Stimulated activated CD4-positive, alpha-beta T cell treated with anti-CD3 and anti-CD28 coated beads, Interleukin-15, amount 100 ng/mL, for 48 hours (primary cell): Measurements from ENCODE around the gene EXT2.

ENCODE experiments used
- DNase-seq, 2 donors: peaks; one replicate each; pipeline ENCODE4 v3.0.0-alpha.2; 2020; ENCODE audit warnings: low read depth in 2 of 2

EXT2 gene

GRCh38 chr11:44133335-44133946 lies 38.0 kb downstream of the EXT2 start:
- DNase-seq: no peak

DNA sequence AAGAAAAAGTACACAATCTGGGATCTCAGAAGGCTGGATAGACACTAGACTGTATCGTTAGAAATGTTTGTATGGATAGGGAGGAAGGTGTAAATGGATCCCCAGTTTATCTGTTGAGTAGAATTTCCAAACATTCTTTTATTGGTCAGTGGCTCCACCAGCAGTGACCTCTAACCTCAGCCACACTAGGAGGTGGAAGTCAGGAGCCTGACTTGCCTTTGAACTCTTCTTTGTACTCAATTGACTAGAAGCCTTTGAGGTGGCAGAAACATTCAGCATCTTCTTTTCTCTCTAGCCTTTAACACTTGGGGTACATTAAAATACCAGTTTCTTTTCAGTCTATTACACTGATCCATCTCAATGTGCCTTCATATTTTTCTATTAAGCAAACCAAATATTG lies 39.1 kb downstream of the EXT2 start:
- DNase-seq: no peak

- no peak for DNase-seq
Observed at GRCh38 chr11:44136176-44136945, 40.9 kb downstream of the EXT2 start.

- no peak for DNase-seq
Observed at GRCh38 chr11:44137057-44137456, 41.6 kb downstream of the EXT2 start.

DNA sequence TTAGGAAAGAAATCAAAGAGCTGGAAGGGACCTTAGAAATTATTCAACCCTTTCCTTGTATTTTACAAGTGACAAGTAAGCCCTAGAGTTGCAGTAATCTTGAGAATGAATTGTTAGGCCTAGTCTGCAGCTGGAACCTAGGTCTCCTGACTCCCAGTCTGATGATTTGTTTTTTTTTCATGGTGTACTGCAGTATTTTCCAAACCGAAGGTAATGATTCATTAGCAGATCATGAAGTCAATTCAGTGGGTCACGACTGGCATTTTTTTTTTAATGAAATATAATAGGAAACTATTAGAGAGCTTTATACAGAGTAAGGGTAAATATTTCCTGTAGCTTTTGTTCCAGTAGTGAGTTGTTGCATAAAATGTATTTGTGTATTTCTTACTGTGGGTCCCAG lies 42.8 kb downstream of the EXT2 start:
- DNase-seq: no peak

DNA sequence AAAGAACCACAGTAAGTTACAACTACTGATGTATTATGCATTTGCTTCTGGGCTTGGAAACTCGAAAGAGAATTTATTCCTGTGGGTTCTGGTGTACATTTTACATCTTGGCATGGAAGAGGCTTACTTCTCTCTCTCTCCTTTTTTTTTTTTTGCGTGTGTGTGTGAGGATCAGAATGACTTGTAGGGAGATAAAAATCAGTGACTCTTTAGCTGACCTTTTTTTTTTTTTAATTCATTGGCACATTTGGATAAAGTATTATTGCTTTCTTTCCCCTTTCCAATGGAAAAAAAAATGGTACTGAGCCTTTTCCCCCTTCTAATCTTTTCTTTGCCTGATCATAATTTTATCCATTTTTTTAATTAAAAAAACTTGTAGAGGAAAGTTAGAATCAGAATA lies 43.5 kb downstream of the EXT2 start:
- DNase-seq: no peak

DNA sequence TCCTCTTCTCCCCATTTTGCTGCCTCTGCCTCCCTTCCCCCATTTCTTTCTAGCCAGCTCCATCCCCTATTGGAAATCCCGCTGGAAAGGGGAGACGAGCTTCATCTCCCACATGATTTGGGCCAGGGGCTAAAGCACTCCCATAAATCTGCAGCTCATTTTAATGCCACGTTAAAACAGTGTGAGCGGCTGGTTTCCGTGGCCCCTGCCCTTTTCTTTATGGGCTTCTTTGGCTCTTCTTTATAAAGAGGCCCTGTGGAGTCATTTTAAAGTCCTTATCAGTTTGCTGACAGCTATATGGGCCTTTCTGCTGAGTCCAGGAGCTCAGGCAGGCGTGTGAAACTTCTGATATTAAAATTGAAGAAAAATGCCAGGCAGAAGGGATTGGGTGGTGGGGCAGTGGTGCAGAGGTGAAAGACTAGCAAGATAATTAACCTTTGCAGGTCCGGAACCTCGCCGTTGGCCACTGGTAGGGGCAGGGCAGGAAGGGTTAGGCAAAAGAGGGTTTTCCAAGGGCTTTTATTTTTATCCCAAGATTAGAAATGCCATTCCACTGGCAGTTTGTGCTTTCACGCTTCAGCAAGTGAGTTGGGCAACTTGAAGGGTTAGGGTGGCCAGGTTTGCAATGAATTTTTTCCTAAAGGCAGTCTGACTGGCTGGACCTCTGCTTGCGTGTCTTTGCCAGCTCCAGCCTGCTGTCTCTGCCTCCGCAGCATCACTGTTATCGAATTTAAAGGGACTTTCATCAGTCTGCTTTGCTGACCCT lies 44.3 kb downstream of the EXT2 start:
- no peak for DNase-seq

DNA sequence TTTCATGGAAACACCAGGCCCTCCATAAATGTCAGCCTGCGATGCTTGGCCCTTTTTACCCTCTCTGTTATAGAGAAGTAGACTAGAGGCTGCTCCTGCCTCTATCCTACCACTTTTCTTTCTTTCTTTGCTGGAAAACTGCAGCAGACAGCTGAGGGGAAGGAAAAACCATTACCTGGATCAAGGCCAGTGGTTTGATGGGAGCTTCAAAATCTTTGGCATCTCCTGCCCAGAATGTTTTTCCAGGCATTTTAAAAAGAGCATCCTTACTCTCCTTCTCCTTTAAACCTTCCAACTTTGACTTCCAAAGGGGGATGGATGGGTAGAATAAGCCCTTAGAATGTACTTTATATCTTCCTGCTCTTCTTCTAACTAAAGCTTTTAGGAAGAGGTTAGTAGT lies 44.9 kb downstream of the EXT2 start:
- DNase-seq: no peak

DNA sequence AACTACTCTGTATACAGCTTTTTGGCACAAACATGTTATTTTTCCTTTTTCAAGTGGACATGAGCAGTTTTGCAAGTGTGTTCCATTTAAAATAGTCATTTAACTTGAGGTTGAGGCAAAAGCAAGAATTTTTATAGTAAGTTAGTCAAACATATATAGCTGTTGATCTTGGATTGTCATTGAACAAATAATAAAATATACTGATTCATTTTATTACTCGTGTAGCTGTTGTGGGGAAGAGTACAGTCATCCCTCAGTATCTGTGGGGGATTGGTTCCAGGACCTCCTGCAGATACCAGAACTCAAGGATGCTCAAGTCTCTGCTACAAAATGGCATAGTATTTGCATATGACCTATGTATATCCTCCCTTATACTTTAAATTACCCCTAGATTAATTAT lies 45.3 kb downstream of the EXT2 start:
- no peak for DNase-seq

DNA sequence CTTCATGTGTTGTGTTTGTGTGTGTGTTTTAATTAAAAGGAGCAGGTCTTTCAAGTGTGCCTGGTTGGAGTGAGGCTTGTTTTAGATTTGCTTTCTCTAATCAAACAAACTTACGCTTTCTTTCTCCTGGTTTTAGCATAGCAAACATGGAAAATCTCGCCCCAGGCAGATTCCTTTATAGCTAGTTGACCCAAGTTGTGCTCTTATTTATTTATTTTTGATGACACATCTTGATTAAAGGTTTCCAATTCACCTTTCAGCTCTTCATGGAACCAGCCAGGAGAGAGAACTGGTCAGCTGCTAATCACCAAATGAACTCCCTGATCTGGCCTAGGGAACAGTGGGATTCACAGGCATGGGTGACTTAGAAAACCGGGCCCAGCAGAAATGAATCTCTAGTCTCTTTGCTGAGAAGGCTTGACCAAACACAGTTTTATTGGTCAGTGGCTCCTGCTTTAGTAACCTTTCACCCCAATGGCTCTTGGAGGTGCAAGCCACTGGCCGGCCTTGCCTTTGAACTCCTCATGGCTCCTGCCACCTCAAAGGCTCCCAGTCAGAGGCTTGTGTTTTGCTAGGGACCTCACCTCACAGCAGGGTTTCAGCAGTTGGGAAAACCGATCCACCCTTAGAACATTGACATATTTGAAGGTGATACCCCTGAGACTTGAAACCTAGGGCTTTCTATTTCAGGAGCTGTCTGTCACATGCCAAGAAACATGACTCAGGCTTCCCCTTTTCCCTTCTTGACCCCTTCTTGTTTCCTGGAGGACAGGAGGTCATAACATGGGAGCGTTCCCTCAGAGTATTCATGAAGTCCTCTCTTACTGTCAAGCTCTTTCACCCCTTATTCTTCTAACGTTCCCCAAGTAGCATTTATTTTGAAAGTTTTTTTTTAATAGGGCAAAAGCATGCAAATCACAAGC lies 48.8 kb downstream of the EXT2 start:
- DNase-seq: no peak

DNA sequence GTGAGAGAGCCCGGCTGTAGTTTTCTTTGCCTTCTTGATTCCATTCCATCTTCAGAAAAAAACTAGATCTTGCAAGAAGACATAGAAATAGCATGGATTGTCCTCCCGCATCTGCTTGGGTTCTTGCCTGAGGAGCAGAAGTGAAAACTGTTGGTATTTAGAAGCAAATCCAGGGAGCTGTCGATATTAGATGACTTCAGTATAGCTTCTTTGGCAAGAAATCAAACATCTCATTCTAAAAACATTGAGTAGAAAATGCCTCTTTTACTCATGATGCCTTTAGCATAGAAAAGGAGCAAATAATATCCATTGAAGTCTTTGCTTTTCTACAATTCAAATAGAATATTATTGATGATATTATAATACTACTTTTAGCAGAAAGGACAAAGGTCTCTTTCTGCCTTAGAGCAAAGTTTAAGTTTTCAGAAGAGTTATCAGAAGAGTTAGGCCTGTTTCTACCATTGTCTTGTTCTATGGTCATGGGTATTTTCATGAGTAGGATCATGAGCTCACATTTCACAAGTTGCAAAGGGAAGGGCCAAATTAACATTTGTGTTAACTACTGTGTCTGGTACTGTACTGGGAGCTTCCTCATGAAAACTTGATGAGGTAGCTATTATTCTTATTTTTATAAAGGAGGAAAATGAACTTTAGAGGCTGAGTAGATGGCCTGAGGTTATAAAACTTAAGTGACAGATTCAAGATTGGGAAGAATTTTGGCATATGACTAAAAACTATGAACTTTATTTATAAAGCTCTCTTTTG lies 49.7 kb downstream of the EXT2 start:
- no peak for DNase-seq

DNA sequence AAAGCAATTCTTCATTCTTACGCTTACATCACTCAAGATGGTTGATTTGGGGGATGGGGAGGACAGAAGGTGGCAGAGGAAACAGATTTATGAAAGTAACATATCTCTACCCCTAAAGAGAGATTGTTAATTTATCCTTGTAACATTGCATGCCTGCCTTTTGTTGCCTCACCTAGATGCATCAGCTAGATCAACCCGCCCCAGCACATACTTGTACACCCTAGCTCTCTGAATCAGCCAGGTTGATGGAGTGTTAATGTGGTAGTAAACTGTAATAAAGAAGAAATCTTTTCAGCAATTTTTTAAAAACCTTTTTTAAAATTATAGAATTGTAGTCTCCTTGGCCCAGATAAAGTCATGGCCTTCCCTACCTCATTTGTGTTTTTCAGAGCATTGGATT lies 51.5 kb downstream of the EXT2 start:
- no peak for DNase-seq

DNA sequence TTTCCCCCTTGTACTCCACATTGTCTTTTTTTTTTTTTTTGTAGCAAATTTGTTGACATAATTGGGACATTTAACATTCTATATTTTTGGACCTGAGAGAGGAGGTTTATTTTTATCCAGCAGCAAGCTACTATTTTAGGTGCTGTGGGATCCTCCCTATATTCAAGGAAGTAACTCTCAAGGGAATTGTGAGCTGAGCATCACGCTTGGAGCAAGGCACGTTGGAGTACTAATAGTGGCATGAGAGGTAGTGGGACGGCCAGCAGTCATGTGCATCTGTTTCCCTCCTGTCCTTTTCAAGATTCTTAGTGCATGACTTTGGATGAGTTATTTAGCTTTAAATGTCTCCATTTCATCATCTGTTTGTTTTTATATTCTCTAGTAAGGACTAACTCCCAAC lies 52.3 kb downstream of the EXT2 start:
- no peak for DNase-seq

DNA sequence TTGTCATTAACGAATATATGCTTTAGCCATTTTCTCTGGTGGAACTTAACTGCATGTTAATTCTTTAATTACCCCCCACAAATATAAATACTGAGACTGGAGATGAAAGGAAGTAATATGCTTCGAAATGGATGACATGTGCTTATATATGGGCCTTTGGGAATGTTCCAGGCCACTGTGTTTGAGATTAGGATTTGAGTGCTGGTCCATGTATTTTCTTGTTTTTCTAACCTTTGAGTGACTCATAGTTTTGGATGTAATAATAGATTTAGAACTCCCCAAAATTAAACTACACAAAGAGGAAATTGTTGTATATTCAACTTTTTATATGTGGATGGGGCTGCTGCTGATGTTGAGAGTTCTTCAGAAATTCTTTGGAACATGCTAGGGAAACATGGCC lies 54.2 kb downstream of the EXT2 start:
- DNase-seq: no peak

GRCh38 chr11:44150401-44150800 lies 54.9 kb downstream of the EXT2 start:
- DNase-seq: no peak

DNA sequence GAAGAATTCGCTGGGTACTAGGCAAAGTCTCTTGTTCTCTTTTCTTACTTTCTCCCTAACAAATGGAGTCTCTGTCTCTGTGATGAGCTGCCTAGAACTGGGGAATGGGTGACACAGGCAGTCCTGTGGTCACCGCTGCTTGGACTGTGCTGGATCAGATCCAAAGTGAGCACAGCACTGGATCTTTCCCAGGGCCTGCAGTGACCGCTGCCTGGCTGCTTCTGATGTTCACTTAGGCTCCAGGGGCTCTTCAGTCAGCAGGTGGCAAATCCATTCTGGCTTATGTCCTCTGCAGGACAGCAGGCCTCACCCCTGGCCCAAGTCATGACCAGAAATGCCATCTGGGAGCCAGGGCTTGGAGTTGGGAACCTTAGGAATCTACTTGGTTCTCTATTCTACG lies 61.5 kb downstream of the EXT2 start:
- DNase-seq: no peak

DNA sequence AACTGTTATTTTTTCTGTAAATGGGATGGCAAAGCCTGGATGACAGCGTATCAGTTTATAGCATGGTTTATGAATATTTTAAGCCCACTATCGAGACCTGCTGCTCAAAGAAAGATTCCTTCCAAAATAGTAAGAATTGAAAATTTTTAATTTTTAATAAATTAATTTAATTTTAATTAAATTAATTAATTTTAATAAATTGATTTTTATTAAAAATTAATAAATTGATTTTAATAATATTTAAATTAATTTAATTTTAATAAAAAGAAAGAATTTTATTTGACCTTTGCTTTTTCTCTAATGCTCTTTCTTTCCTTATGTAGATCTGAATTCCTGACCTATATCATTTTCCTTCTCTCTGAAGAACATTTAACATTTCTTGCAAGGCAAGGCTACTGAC lies 62.9 kb downstream of the EXT2 start:
- no peak for DNase-seq

DNA sequence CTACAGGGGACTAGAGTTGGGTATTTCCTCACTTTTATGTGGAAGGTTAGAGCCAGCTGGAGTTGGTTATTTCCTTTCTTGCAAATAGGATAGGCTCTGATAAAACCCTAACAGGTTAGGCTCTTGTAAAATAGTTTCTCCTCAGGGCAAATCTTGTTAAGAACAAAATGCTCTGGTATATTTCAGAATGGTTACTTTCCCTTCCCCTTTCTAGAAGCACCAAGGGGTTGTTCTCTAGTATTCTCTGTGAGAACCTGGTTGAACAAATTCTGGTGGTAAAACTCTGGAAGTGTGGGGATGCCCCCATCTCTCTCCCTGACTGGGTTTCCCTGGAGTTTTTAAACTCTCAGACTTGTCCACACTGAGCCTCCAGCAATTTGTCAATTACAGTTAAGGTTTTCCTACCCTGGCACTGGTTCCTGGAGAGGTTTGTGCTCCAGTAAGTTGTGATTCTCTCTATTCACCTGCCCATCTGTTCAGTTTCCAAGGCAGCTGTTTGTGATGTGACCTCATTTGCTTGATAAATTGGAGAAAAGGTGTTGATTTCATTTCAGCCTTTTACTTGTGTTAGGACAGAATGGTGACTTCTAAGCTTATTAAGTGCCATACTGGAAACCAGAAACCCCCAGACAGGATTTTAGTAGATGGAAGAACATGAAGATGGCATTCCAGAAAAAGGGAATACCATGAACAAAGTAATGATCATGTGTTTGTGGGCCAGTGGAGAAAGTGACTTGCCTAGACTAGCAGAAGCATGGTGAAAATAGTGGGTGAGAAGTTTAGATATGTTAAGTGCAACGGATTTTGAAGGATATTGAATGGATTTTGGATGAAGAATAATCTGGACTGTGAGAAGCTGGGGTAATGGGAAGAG lies 64.6 kb downstream of the EXT2 start:
- DNase-seq: no peak

DNA sequence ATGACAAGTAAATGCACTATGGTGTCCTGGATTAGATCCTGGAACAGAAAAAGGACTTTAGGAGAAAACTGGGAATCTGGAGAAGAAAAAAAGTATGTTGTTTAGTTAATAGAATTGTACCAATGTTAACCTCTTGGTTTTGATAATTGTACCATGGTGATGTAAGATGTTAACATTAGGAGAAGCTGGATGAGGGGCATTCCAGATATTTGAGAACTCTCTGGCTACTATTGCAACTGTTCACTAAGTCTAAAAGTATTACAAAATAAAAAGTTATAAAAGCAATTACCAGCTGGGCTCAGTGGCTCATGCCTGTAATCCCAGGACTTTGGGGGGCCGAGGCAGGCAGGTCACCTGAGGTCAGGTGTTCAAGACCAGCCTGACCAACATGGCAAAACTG lies 66.5 kb downstream of the EXT2 start:
- DNase-seq: no peak

DNA sequence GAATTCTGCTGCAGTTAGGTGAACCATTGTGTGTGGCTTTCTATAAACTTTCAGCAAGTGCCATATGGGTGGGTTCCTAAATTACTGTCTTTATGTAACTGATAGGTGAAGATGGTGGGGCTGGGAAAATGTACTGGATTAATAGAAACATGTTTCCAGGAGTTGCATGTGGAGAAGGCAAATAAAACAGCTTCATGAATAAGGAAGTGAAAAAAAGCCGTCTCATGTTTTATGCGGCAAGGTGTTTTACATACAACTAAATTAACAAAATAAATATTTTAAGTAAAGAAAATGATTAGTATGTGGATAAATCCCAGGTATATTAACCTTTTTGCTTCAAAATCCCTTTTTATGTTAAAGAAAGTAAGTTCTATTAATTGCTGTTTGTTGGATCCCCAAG lies 67.2 kb downstream of the EXT2 start:
- no peak for DNase-seq
